ENCODE results near the gene LYST.

DNA sequence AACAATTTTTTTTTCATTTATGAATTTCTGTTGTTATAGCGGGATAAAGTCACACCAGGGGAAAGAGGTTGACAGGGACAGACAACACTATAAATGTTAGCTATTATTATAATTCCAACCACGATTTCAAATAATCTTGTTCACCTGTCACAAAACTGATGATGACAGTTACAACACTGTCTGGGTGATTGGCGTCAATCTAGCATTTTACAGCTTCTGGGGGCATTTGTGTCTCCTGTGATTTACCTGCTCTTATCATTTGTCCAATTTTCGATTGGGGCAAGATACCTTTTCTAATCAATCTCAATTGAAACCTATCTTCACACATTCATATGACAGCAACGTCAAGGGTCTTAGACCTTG lies 44.6 kb upstream of the LYST start:
- TF ChIP-seq, protein P1, sequence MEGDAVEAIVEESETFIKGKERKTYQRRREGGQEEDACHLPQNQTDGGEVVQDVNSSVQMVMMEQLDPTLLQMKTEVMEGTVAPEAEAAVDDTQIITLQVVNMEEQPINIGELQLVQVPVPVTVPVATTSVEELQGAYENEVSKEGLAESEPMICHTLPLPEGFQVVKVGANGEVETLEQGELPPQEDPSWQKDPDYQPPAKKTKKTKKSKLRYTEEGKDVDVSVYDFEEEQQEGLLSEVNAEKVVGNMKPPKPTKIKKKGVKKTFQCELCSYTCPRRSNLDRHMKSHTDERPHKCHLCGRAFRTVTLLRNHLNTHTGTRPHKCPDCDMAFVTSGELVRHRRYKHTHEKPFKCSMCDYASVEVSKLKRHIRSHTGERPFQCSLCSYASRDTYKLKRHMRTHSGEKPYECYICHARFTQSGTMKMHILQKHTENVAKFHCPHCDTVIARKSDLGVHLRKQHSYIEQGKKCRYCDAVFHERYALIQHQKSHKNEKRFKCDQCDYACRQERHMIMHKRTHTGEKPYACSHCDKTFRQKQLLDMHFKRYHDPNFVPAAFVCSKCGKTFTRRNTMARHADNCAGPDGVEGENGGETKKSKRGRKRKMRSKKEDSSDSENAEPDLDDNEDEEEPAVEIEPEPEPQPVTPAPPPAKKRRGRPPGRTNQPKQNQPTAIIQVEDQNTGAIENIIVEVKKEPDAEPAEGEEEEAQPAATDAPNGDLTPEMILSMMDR (conservative IDR thresholded peaks at IDR 0.05; ENCODE audit: low read depth, low read length) = no peak
- TF ChIP-seq EZH2 (IDR thresholded peaks at IDR 0.05; ENCODE audit: low read length, unreplicated experiment) = no peak
